ENCODE results near the gene TAOK1. TPM values are rescaled to one million over a fixed set of nuclear protein-coding genes. Genes with fewer than 3 reads are reported as not detected.

The TAOK1 gene
- total and polyA plus RNA-seq, 2 experiments from 2014 or later, result 5.2 to 46.1 TPM

GRCh38 chr17:29400818-29401217 is 10.7 kb downstream of the TAOK1 start:
- Histone ChIP-seq H3K79me2 (peaks cover 98% of the 10 kb centered on the region), H3K4me1 (ENCODE audit: insufficient read depth) (no peaks in the 10 kb centered on the region), H3K9me3 (ENCODE audit: low read depth) (no peaks in the 10 kb centered on the region), H3K36me3 (replicated peaks; ENCODE audit: insufficient read depth, low read depth) (no peaks in the 10 kb centered on the region), H3K27ac (no peak overlapping the region), H2AFZ (no peak overlapping the region), H3K4me2 (no peak overlapping the region), H4K20me1 (ENCODE audit: insufficient read depth, poor library complexity, severe bottlenecking) (peaks cover 93% of the 10 kb centered on the region), H3K9me2 (replicated peaks; ENCODE audit: insufficient read depth) (no peaks in the 10 kb centered on the region), H3K27me3 (no peaks in the 10 kb centered on the region), H3K4me3 (no peak overlapping the region)
- 100% methylated on average over 4 of the region's 4 CpGs for WGBS (ENCODE audit: low lambda C conversion rate, missing lambda C conversion rate)
- TF ChIP-seq CTCF (IDR thresholded peaks at IDR 0.05; ENCODE audit: poor library complexity) (no peak), EZH2 (IDR thresholded peaks at IDR 0.05; ENCODE audit: borderline replicate concordance) (no peak), EZH2phosphoT487 (IDR thresholded peaks at IDR 0.05; ENCODE audit: low read depth, severe bottlenecking, unreplicated experiment) (no peak)
- DNase-seq (ENCODE audit: low spot score), result no peak

- Histone ChIP-seq H2AFZ (no peak overlapping the region), H3K79me2 (peaks cover 98% of the 10 kb centered on the region), H3K9me2 (replicated peaks; ENCODE audit: insufficient read depth) (no peaks in the 10 kb centered on the region), H4K20me1 (ENCODE audit: insufficient read depth, poor library complexity, severe bottlenecking) (peaks cover 93% of the 10 kb centered on the region), H3K27me3 (no peaks in the 10 kb centered on the region), H3K9me3 (ENCODE audit: low read depth) (no peaks in the 10 kb centered on the region), H3K4me1 (ENCODE audit: insufficient read depth) (no peaks in the 10 kb centered on the region), H3K36me3 (replicated peaks; ENCODE audit: insufficient read depth, low read depth) (no peaks in the 10 kb centered on the region), H3K4me2 (no peak overlapping the region), H3K27ac (no peak overlapping the region), H3K4me3 (no peak overlapping the region)
- WGBS (ENCODE audit: low lambda C conversion rate, missing lambda C conversion rate), result 97% methylated on average over 4 of the region's 4 CpGs
- TF ChIP-seq CTCF (IDR thresholded peaks at IDR 0.05; ENCODE audit: poor library complexity) (no peak), EZH2phosphoT487 (IDR thresholded peaks at IDR 0.05; ENCODE audit: low read depth, severe bottlenecking, unreplicated experiment) (no peak), EZH2 (IDR thresholded peaks at IDR 0.05; ENCODE audit: borderline replicate concordance) (no peak)
- no peak for DNase-seq (ENCODE audit: low spot score)
Measured at GRCh38 chr17:29401258-29401657, 11.1 kb downstream of the TAOK1 start.

DNA sequence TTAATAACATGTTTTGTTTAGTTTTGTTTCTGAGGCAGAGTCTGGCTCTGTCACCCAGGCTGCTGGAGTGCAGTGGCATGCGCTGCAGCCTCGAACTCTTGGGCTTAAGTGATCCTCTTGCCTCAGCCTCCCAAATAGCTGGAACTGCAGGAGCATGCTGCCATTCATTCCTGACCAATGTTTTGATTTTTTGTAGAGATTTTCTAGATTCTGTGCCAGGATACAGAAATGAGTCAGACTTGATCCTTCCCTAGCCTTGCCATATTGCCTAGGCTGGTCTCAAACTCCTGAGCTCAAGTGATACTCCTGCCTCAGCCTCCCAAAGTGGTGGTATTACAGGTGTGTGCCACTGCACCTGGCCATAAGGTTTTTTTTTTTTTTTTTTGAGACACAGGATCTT is 17.7 kb downstream of the TAOK1 start:
- Histone ChIP-seq H3K79me2 (peaks cover 98% of the 10 kb centered on the region), H3K9me3 (ENCODE audit: low read depth) (no peaks in the 10 kb centered on the region), H3K4me2 (no peak overlapping the region), H3K36me3 (replicated peaks; ENCODE audit: insufficient read depth, low read depth) (no peaks in the 10 kb centered on the region), H3K4me3 (no peak overlapping the region), H2AFZ (no peak overlapping the region), H3K27ac (no peak overlapping the region), H3K4me1 (ENCODE audit: insufficient read depth) (no peaks in the 10 kb centered on the region), H3K27me3 (no peaks in the 10 kb centered on the region), H4K20me1 (ENCODE audit: insufficient read depth, poor library complexity, severe bottlenecking) (peaks cover 96% of the 10 kb centered on the region), H3K9me2 (replicated peaks; ENCODE audit: insufficient read depth) (no peaks in the 10 kb centered on the region)
- 96% methylated on average over 2 of the region's 2 CpGs for WGBS (ENCODE audit: low lambda C conversion rate, missing lambda C conversion rate)
- DNase-seq (ENCODE audit: low spot score), result no peak
- no peak for TF ChIP-seq EZH2 (IDR thresholded peaks at IDR 0.05; ENCODE audit: borderline replicate concordance)
- TF ChIP-seq CTCF (IDR thresholded peaks at IDR 0.05; ENCODE audit: poor library complexity), result no peak
- TF ChIP-seq EZH2phosphoT487 (IDR thresholded peaks at IDR 0.05; ENCODE audit: low read depth, severe bottlenecking, unreplicated experiment), result no peak

GRCh38 chr17:29409963-29410362 is 19.8 kb downstream of the TAOK1 start:
- Histone ChIP-seq H4K20me1 (ENCODE audit: insufficient read depth, poor library complexity, severe bottlenecking) (peaks cover 95% of the 10 kb centered on the region), H3K4me1 (ENCODE audit: insufficient read depth) (no peaks in the 10 kb centered on the region), H3K9me2 (replicated peaks; ENCODE audit: insufficient read depth) (no peaks in the 10 kb centered on the region), H3K4me2 (no peak overlapping the region), H3K36me3 (replicated peaks; ENCODE audit: insufficient read depth, low read depth) (no peaks in the 10 kb centered on the region), H3K9me3 (ENCODE audit: low read depth) (no peaks in the 10 kb centered on the region), H3K27ac (no peak overlapping the region), H3K27me3 (no peaks in the 10 kb centered on the region), H3K79me2 (peaks cover 98% of the 10 kb centered on the region), H2AFZ (no peak overlapping the region), H3K4me3 (no peak overlapping the region)
- DNase-seq (ENCODE audit: low spot score), result no peak
- TF ChIP-seq EZH2 (IDR thresholded peaks at IDR 0.05; ENCODE audit: borderline replicate concordance), result no peak
- TF ChIP-seq EZH2phosphoT487 (IDR thresholded peaks at IDR 0.05; ENCODE audit: low read depth, severe bottlenecking, unreplicated experiment), result no peak
- TF ChIP-seq CTCF (IDR thresholded peaks at IDR 0.05; ENCODE audit: poor library complexity), result no peak
- over 99% methylated on average over 6 of the region's 6 CpGs for WGBS (ENCODE audit: low lambda C conversion rate, missing lambda C conversion rate)

Data from hepatocyte (in vitro differentiated cells).